HG03135 (cell line): ENCODE results near the gene ST6GALNAC5.
"Not testable (repeated sequence)": the region's sequence is repeated elsewhere in the genome, so short reads cannot be mapped to it uniquely, and the experiment has no call there.

Source experiments
- ATAC-seq: cut with Tn5 transposase; IDR thresholded peaks from one replicate; pipeline ENCODE4 v1.9.1; 2021; ENCODE audit warnings: mild to moderate bottlenecking, moderate library complexity; ENCODE audit not compliant: unreplicated experiment

The ST6GALNAC5 gene

GRCh38 chr1:76867342-76868130 lies at the start of gene ST6GALNAC5:
Gene ST6GALNAC5, plus strand, starts transcription at chr1:76867480.
- ATAC-seq, result no peak

GRCh38 chr1:76820028-76820427 lies 47.3 kb upstream of the ST6GALNAC5 start:
- ATAC-seq, result no peak

GRCh38 chr1:76822961-76823360 lies 44.3 kb upstream of the ST6GALNAC5 start:
- not testable (repeated sequence) for ATAC-seq

GRCh38 chr1:76824106-76824505 lies 43.2 kb upstream of the ST6GALNAC5 start:
- ATAC-seq, result no peak

GRCh38 chr1:76826072-76826845 lies 41.0 kb upstream of the ST6GALNAC5 start:
- ATAC-seq, result no peak

- no peak for ATAC-seq
These were observed 40.2 kb upstream of the ST6GALNAC5 start for GRCh38 chr1:76827066-76827465.

GRCh38 chr1:76830373-76830772 lies 36.9 kb upstream of the ST6GALNAC5 start:
- ATAC-seq, result peak; percentile 83

GRCh38 chr1:76832521-76832920 lies 34.8 kb upstream of the ST6GALNAC5 start:
- no peak for ATAC-seq

GRCh38 chr1:76833151-76833550 lies 34.1 kb upstream of the ST6GALNAC5 start:
- ATAC-seq, result no peak

- no peak for ATAC-seq
These were observed 33.4 kb upstream of the ST6GALNAC5 start for GRCh38 chr1:76833856-76834255.

- ATAC-seq, result no peak
These were observed 32.1 kb upstream of the ST6GALNAC5 start for GRCh38 chr1:76835203-76835602.

GRCh38 chr1:76840278-76840677 lies 27.0 kb upstream of the ST6GALNAC5 start:
- no peak for ATAC-seq

GRCh38 chr1:76841460-76841859 lies 25.8 kb upstream of the ST6GALNAC5 start:
- ATAC-seq, result no peak

GRCh38 chr1:76843821-76844464 lies 23.3 kb upstream of the ST6GALNAC5 start:
- ATAC-seq, result no peak

GRCh38 chr1:76854255-76854654 lies 13.0 kb upstream of the ST6GALNAC5 start:
- ATAC-seq, result no peak

- no peak for ATAC-seq
These were observed 11.2 kb upstream of the ST6GALNAC5 start for GRCh38 chr1:76856104-76856503.

GRCh38 chr1:76857138-76857537 lies 10.1 kb upstream of the ST6GALNAC5 start:
- ATAC-seq, result no peak

GRCh38 chr1:76857973-76858372 lies 9.3 kb upstream of the ST6GALNAC5 start:
- no peak for ATAC-seq

GRCh38 chr1:76861149-76861548 lies 6.1 kb upstream of the ST6GALNAC5 start:
- no peak for ATAC-seq

- ATAC-seq, result no peak
These were observed 4.8 kb upstream of the ST6GALNAC5 start for GRCh38 chr1:76862447-76862846.

- no peak for ATAC-seq
These were observed 2.9 kb upstream of the ST6GALNAC5 start for GRCh38 chr1:76864383-76864782.
